Panc1 (cell line): ENCODE measurements around the gene PCYT2. TPM values are rescaled to one million over a fixed set of nuclear protein-coding genes. Genes with fewer than 3 reads are reported as not detected.

Experiments
- ATAC-seq: fragments of 200-7000 bp; cut with Tn5 transposase; 2 replicates; pipeline ENCODE4 v1.9.1; 2020; ENCODE audit warnings: mild to moderate bottlenecking, moderate library complexity
- BruUV-seq: library from RNA; stranded (reverse); fragments of 400-500 nt; replicated peaks from 2 replicates; lab custom pipeline; 2021; lab: Mats Ljungman, UMichigan
- CTCF ChIA-PET: fragments of 300-600 bp; sonication (Branson Sonifier 250); formaldehyde crosslinking; loops from one replicate; lab custom pipeline; 2022; ENCODE audit warnings: antibody characterized with exemption; lab: Charles Lee
- POLR2A ChIA-PET: fragments of 300-600 bp; sonication (Branson Sonifier 250); formaldehyde crosslinking; loops from one replicate; lab custom pipeline; 2022; ENCODE audit warnings: antibody characterized with exemption; lab: Charles Lee
- DNase-seq: peaks from one replicate; pipeline ENCODE4 v3.0.0-alpha.2; 2010; ENCODE audit warnings: low read depth, low spot score
- H3K27ac ChIP-seq: 2 replicates; pipeline ENCODE4 v1.5.1; 2011; ENCODE audit warnings: mild to moderate bottlenecking, low read length, inconsistent platforms
- H3K27me3 ChIP-seq: fragments of 200-500 bp; sonication (Bioruptor generic); 2 replicates; pipeline ENCODE4 v1.6.0; 2014; ENCODE audit warnings: low read length, inconsistent platforms; ENCODE audit not compliant: control insufficient read depth, insufficient read depth
- H3K36me3 ChIP-seq: fragments of 200-500 bp; sonication (Bioruptor generic); 2 replicates; pipeline ENCODE4 v1.5.1; 2014; ENCODE audit warnings: inconsistent platforms, mild to moderate bottlenecking, low read length, moderate library complexity; ENCODE audit not compliant: control insufficient read depth, insufficient read depth
- H3K4me1 ChIP-seq: 2 replicates; pipeline ENCODE4 v1.5.1; 2011; ENCODE audit warnings: inconsistent platforms, mild to moderate bottlenecking, low read length, moderate library complexity; ENCODE audit not compliant: control insufficient read depth, insufficient read depth
- H3K4me3 ChIP-seq, 2 experiments: 2 replicates each; pipeline ENCODE4 v1.5.1; 2011 to 2012; ENCODE audit warnings: low read depth in 2 of 2, low read length in 2 of 2, mild to moderate bottlenecking in 2 of 2, inconsistent platforms in 1 of 2, moderate library complexity in 1 of 2
- H3K9me3 ChIP-seq: fragments of 200-500 bp; sonication (Bioruptor generic); 2 replicates; pipeline ENCODE4 v1.5.1; 2014; ENCODE audit warnings: low read depth, mild to moderate bottlenecking, inconsistent platforms, low read length, moderate library complexity; ENCODE audit not compliant: control insufficient read depth, insufficient read depth
- POLR2AphosphoS5 ChIP-seq: IDR thresholded peaks from 2 replicates; pipeline ENCODE4 v1.6.1; 2012; ENCODE audit warnings: mild to moderate bottlenecking, low read depth, low read length, moderate library complexity
- REST ChIP-seq, 2 experiments: IDR thresholded peaks; 2 replicates each; pipeline ENCODE4 v1.6.1; 2011 to 2012; ENCODE audit warnings: low read depth in 2 of 2, control low read depth in 1 of 2, low read length in 1 of 2, mild to moderate bottlenecking in 1 of 2, moderate library complexity in 1 of 2; ENCODE audit not compliant: insufficient read depth in 1 of 2
- SIN3A ChIP-seq: IDR thresholded peaks from 2 replicates; pipeline ENCODE4 v1.6.1; 2012; ENCODE audit warnings: low read depth, mild to moderate bottlenecking, low read length, moderate library complexity, borderline replicate concordance; ENCODE audit not compliant: insufficient read depth
- TCF7L2 ChIP-seq: IDR thresholded peaks from 2 replicates; pipeline ENCODE4 v1.6.1; 2011; ENCODE audit warnings: mild to moderate bottlenecking, low read depth, low read length, inconsistent platforms
- in situ Hi-C: cut with HindIII; loops from 2 replicates; pipeline ENCODE4 v1.10.0; 2016; ENCODE audit warnings: low sequenced_read_pairs, low pct_unique_long_range_greater_than_20kb
- intact Hi-C: fragments of 100-400 bp; cut with micrococcal nuclease; formaldehyde crosslinking; loops from one replicate; pipeline ENCODE4 v1.10.0; 2022; ENCODE audit not compliant: unreplicated experiment
- total RNA-seq: library from RNA; stranded (reverse); gene quantifications from one replicate; pipeline ENCODE4 v1.2.1, GENCODE V29; 2021; ENCODE audit not compliant: unreplicated experiment
- TF ChIP-seq, protein P1 (sequence below): fragments of 450-650 bp; IDR thresholded peaks from 2 replicates; pipeline ENCODE4 v1.5.1; 2017; ENCODE audit warnings: mild to moderate bottlenecking

Gene PCYT2
- total RNA-seq, 1 experiment from 2014 or later: 91.2 TPM

GRCh38 chr17:81934850-81935708, 23.9 kb upstream of the PCYT2 start:
- Histone ChIP-seq H3K4me1 (peaks cover 22% of the 10 kb centered on the region), H3K36me3 (peaks cover 3% of the 10 kb centered on the region; the same call in 1 of the 2 replicates), H3K27ac (no peak overlapping the region), H3K9me3 (no peaks in the 10 kb centered on the region), H3K27me3 (no peaks in the 10 kb centered on the region), H3K4me3 (peak overlapping the region; percentile 66 to 92; a peak in 2 of 4 replicates)
- in situ Hi-C loops: no loop called here
- no TSS peak for BruUV-seq
- no peak for ATAC-seq
- ChIA-PET CTCF (no interaction called here), POLR2A (interaction anchor here (0.6 kb wide), 1 partner anchor 21 kb away, joined by 5 read pairs; no protein-coding TSS in a partner anchor)
- DNase-seq: no peak
- intact Hi-C loops: no loop called here
- no peak for TF ChIP-seq SIN3A
- no peak for TF ChIP-seq POLR2AphosphoS5
- no peak for TF ChIP-seq TCF7L2
- TF ChIP-seq REST (IDR thresholded peaks at IDR 0.05; ENCODE audit: insufficient read depth in 1 of 2, low read depth in 2 of 2, low read length in 1 of 2): no peak
- TF ChIP-seq, protein P1, sequence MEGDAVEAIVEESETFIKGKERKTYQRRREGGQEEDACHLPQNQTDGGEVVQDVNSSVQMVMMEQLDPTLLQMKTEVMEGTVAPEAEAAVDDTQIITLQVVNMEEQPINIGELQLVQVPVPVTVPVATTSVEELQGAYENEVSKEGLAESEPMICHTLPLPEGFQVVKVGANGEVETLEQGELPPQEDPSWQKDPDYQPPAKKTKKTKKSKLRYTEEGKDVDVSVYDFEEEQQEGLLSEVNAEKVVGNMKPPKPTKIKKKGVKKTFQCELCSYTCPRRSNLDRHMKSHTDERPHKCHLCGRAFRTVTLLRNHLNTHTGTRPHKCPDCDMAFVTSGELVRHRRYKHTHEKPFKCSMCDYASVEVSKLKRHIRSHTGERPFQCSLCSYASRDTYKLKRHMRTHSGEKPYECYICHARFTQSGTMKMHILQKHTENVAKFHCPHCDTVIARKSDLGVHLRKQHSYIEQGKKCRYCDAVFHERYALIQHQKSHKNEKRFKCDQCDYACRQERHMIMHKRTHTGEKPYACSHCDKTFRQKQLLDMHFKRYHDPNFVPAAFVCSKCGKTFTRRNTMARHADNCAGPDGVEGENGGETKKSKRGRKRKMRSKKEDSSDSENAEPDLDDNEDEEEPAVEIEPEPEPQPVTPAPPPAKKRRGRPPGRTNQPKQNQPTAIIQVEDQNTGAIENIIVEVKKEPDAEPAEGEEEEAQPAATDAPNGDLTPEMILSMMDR: no peak

- POLR2A ChIA-PET: interaction anchor here (0.6 kb wide), 1 partner anchor 21 kb away, joined by 5 read pairs; no protein-coding TSS in a partner anchor
- no peak overlapping the region for H3K4me3 ChIP-seq
- H3K36me3 ChIP-seq: peaks cover 3% of the 10 kb centered on the region; the same call in 1 of the 2 replicates
- TF ChIP-seq, protein P1: no peak
- TF ChIP-seq SIN3A (no peak), REST (IDR thresholded peaks at IDR 0.05; ENCODE audit: insufficient read depth in 1 of 2, low read depth in 2 of 2, low read length in 1 of 2) (no peak), TCF7L2 (no peak), POLR2AphosphoS5 (no peak)
- in situ Hi-C loops (no loop called here), intact Hi-C loops (no loop called here)
- no peaks in the 10 kb centered on the region for H3K9me3 ChIP-seq
- H3K4me1 ChIP-seq: peaks cover 29% of the 10 kb centered on the region
- DNase-seq (no peak), ATAC-seq (no peak)
- CTCF ChIA-PET: no interaction called here
- no peak overlapping the region for H3K27ac ChIP-seq
- H3K27me3 ChIP-seq: no peaks in the 10 kb centered on the region
- BruUV-seq: no TSS peak
These were observed 23.0 kb upstream of the PCYT2 start for GRCh38 chr17:81934098-81934757.
